DOHH2 (cell line): Measurements from ENCODE around the gene FBXL13.

Experiments
- H3F3A ChIP-seq: fragments of 200-600 bp; sonication (generic), shearing (Covaris generic); 2 replicates; pipeline ENCODE4 v1.6.0; 2016; ENCODE audit warnings: antibody characterized with exemption, mild to moderate bottlenecking; ENCODE audit not compliant: control insufficient read depth, insufficient read depth
- H3K27ac ChIP-seq: fragments of 200-600 bp; sonication (generic); 2 replicates; pipeline ENCODE4 v1.5.1; 2014; ENCODE audit warnings: low read depth, mild to moderate bottlenecking, low read length, moderate library complexity
- H3K27me3 ChIP-seq: fragments of 200-600 bp; sonication (generic); 2 replicates; pipeline ENCODE4 v1.6.1; 2014; ENCODE audit warnings: mild to moderate bottlenecking, low read length, mixed read lengths; ENCODE audit not compliant: control insufficient read depth
- H3K36me3 ChIP-seq: fragments of 200-600 bp; sonication (generic); 2 replicates; pipeline ENCODE4 v1.6.1; 2014; ENCODE audit warnings: mild to moderate bottlenecking, low read length, moderate library complexity, mixed read lengths; ENCODE audit not compliant: control insufficient read depth
- H3K4me1 ChIP-seq: fragments of 200-600 bp; sonication (generic); 2 replicates; pipeline ENCODE4 v1.6.1; 2014; ENCODE audit warnings: mild to moderate bottlenecking, low read length, mixed read lengths; ENCODE audit not compliant: control insufficient read depth
- H3K4me2 ChIP-seq: fragments of 200-600 bp; sonication (generic); 2 replicates; pipeline ENCODE4 v1.6.0; 2014; ENCODE audit warnings: mild to moderate bottlenecking, low read length, moderate library complexity
- H3K4me3 ChIP-seq: fragments of 200-600 bp; sonication (generic); 2 replicates; pipeline ENCODE4 v1.5.1; 2014; ENCODE audit warnings: mild to moderate bottlenecking, low read length, mixed read lengths
- H3K79me2 ChIP-seq: fragments of 200-600 bp; sonication (generic); 2 replicates; pipeline ENCODE4 v1.6.1; 2014; ENCODE audit warnings: mild to moderate bottlenecking, low read length, mixed read lengths; ENCODE audit not compliant: control insufficient read depth
- H3K9me2 ChIP-seq: fragments of 200-600 bp; sonication (generic); replicated peaks from 2 replicates; pipeline ENCODE4 v1.6.1; 2014; ENCODE audit warnings: mild to moderate bottlenecking, low read length, mixed read lengths; ENCODE audit not compliant: control insufficient read depth
- H3K9me3 ChIP-seq: fragments of 200-600 bp; sonication (generic); 2 replicates; pipeline ENCODE4 v1.6.1; 2014; ENCODE audit warnings: antibody characterized with exemption, low read length, mixed read lengths; ENCODE audit not compliant: control insufficient read depth, insufficient read depth
- H4K20me1 ChIP-seq: fragments of 200-600 bp; sonication (generic); 2 replicates; pipeline ENCODE4 v1.6.0; 2014; ENCODE audit warnings: low read depth, mild to moderate bottlenecking, antibody characterized with exemption, low read length, moderate library complexity; ENCODE audit not compliant: control insufficient read depth, insufficient read depth
- CTCF ChIP-seq: fragments of 200-600 bp; sonication (generic); IDR thresholded peaks from one replicate; pipeline ENCODE4 v1.5.1; 2014; ENCODE audit warnings: antibody characterized with exemption, mild to moderate bottlenecking, low read depth, low read length; ENCODE audit not compliant: poor library complexity, severe bottlenecking
- EZH2phosphoT487 ChIP-seq: fragments of 200-600 bp; sonication (generic); IDR thresholded peaks from 2 replicates; pipeline ENCODE4 v1.6.1; 2017; ENCODE audit warnings: borderline replicate concordance, mild to moderate bottlenecking, antibody characterized with exemption, low read length, moderate library complexity, mixed read lengths

Gene FBXL13

GRCh38 chr7:102990642-102991041 is 84.0 kb downstream of the FBXL13 start:
- Histone ChIP-seq H3K36me3 (no peaks in the 10 kb centered on the region), H3K4me2 (no peak overlapping the region), H3K27ac (no peak overlapping the region), H3K9me3 (peaks cover 6% of the 10 kb centered on the region), H3F3A (no peaks in the 10 kb centered on the region), H3K79me2 (no peaks in the 10 kb centered on the region), H3K27me3 (no peaks in the 10 kb centered on the region), H4K20me1 (no peaks in the 10 kb centered on the region), H3K9me2 (no peaks in the 10 kb centered on the region), H3K4me1 (0 out of 2 replicates have a peak, but pooled peaks cover 3% of the 10 kb centered on the region), H3K4me3 (no peak overlapping the region)
- no peak for TF ChIP-seq EZH2phosphoT487
- no peak for TF ChIP-seq CTCF

DNA sequence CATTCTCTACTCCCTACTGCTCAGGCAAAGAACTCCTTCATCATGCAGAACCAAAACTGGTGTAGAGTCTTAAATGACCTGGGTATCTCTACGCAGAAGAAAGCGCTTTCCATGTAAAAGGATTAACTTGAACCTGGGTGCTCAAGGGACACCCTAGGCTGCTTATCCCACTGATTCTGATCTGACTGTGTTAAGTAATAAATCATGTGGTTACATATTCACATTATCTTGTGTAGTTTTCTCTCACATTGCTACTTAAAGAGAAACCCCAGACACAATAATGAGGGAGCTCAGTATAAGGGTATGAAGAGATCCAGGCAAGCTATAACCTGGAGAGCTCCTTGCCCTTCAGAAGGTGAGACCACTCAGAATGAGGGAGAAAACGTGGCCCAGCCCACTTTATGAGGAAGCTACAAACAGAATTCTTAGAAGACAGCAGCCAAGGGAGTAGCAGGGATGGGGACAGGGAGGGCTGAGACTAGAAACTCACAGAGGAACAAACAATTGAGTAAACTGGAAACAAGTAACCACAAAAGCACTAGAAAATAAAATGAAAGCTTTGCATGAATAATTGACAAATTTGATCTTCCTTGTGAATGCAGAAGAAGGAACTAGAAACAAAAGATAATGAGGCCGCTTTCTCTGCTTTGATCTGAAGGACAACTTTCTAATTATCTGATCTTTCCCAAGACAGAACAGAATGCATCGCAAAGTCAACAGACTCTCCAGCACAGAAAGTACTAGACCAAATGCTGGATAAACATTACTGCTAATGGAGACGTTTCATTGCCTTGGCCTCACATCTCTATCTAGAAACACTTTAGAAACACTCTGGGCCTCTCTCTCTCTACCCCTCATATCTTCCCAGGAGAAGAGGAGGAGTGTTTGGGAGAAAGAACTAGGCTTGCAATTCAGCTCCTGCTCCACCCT is 85.7 kb downstream of the FBXL13 start:
- Histone ChIP-seq H3K4me1 (0 out of 2 replicates have a peak, but pooled peaks cover 3% of the 10 kb centered on the region), H3K9me3 (no peaks in the 10 kb centered on the region), H4K20me1 (no peaks in the 10 kb centered on the region), H3K9me2 (no peaks in the 10 kb centered on the region), H3K4me3 (no peak overlapping the region), H3K79me2 (no peaks in the 10 kb centered on the region), H3K36me3 (no peaks in the 10 kb centered on the region), H3K27ac (no peak overlapping the region), H3F3A (no peaks in the 10 kb centered on the region), H3K27me3 (no peaks in the 10 kb centered on the region), H3K4me2 (no peak overlapping the region)
- no peak for TF ChIP-seq EZH2phosphoT487
- no peak for TF ChIP-seq CTCF

GRCh38 chr7:102988088-102988487 is 86.5 kb downstream of the FBXL13 start:
- Histone ChIP-seq H3K9me2 (no peaks in the 10 kb centered on the region), H3K79me2 (no peaks in the 10 kb centered on the region), H4K20me1 (no peaks in the 10 kb centered on the region), H3F3A (no peaks in the 10 kb centered on the region), H3K27ac (no peak overlapping the region), H3K36me3 (no peaks in the 10 kb centered on the region), H3K4me3 (no peak overlapping the region), H3K4me1 (0 out of 2 replicates have a peak, but pooled peaks cover 3% of the 10 kb centered on the region), H3K27me3 (no peaks in the 10 kb centered on the region), H3K4me2 (no peak overlapping the region), H3K9me3 (no peaks in the 10 kb centered on the region)
- TF ChIP-seq CTCF = no peak
- TF ChIP-seq EZH2phosphoT487 = no peak
